K562 (cell line): ENCODE results near the gene KCNH2. TPM values are rescaled to one million over a fixed set of nuclear protein-coding genes. Genes with fewer than 3 reads are reported as not detected.

ENCODE experiments used
- ATAC-seq: fragments of 200-7000 bp; cut with Tn5 transposase; 3 replicates; pipeline ENCODE4 v1.9.1; 2020; ENCODE audit warnings: moderate library complexity
- BruUV-seq: library from RNA; stranded (reverse); fragments of 400-500 nt; replicated peaks from 2 replicates; lab custom pipeline; 2021; lab: Mats Ljungman, UMichigan
- CTCF ChIA-PET: fragments of 300-600 bp; formaldehyde crosslinking; extraction: SDS; loops from one replicate; lab custom pipeline; 2021; ENCODE audit warnings: low intra/inter-chr PET ratio; lab: Yijun Ruan, JAX
- POLR2A ChIA-PET: fragments of 300-600, 350-650 bp; sonication (Branson Sonifier 250); formaldehyde crosslinking; extraction: SDS; loops from one replicate; lab custom pipeline; 2021; ENCODE audit warnings: antibody characterized with exemption, inconsistent platforms; lab: Yijun Ruan, JAX
- DNase-seq, 4 experiments: peaks; one replicate each; pipeline versions ENCODE4 v3.0.0 to v3.0.0-alpha.2; 2011 to 2018; ENCODE audit warnings: low spot score in 3 of 4, mixed read lengths in 3 of 4; ENCODE audit errors: extremely low read depth in 1 of 4
- FAIRE-seq: peaks from 2 replicates; lab custom pipeline; 2011; peaks lifted over from hg19 to GRCh38; lab: Jason Lieb, UNC
- H2AFZ ChIP-seq: 2 replicates; pipeline ENCODE4 v1.6.0; 2011; ENCODE audit warnings: low read depth, low read length, control low read depth, inconsistent platforms
- H3K27ac ChIP-seq: fragments of 200-600 bp; 3 replicates; pipeline ENCODE4 v1.8.0; 2011; ENCODE audit warnings: low read depth, mild to moderate bottlenecking, control low read depth, inconsistent platforms, low read length, moderate library complexity, mixed read lengths; ENCODE audit errors: extremely low read depth
- H3K27me3 ChIP-seq, 2 experiments: fragments of 300-600 bp in 1 of 2; 2 replicates in 1 of 2; 3 replicates in 1 of 2; pipeline versions ENCODE4 v1.6.0 to v1.8.0; 2011; ENCODE audit warnings: inconsistent platforms in 2 of 2, low read length in 2 of 2, mild to moderate bottlenecking in 1 of 2, mixed read lengths in 1 of 2, moderate library complexity in 1 of 2; ENCODE audit not compliant: control insufficient read depth in 2 of 2, insufficient read depth in 2 of 2
- H3K36me3 ChIP-seq: fragments of 300-600 bp; 3 replicates; pipeline ENCODE4 v1.8.0; 2011; ENCODE audit warnings: mild to moderate bottlenecking, low read length, inconsistent platforms; ENCODE audit not compliant: control insufficient read depth, insufficient read depth
- H3K4me1 ChIP-seq, 2 experiments: fragments of 200-600 bp in 1 of 2; replicated peaks in 1 of 2; 2 replicates in 1 of 2; 3 replicates in 1 of 2; pipeline versions ENCODE4 v1.5.1 to v1.8.0; 2011; ENCODE audit warnings: inconsistent platforms in 2 of 2, low read length in 2 of 2, mild to moderate bottlenecking in 1 of 2, mixed read lengths in 1 of 2, moderate library complexity in 1 of 2; ENCODE audit not compliant: control insufficient read depth in 2 of 2, insufficient read depth in 2 of 2
- H3K4me2 ChIP-seq: 2 replicates; pipeline ENCODE4 v1.6.1; 2011; ENCODE audit warnings: low read length, control low read depth, inconsistent platforms, mixed read lengths; ENCODE audit not compliant: insufficient read depth
- H3K4me3 ChIP-seq: fragments of 200-600 bp; sonication (generic), shearing (Covaris generic); 2 replicates; pipeline ENCODE4 v1.5.1; 2016; ENCODE audit warnings: control low read depth, inconsistent platforms
- H3K79me2 ChIP-seq: fragments of 200-600 bp; 3 replicates; pipeline ENCODE4 v1.8.0; 2011; ENCODE audit warnings: low read length, inconsistent platforms; ENCODE audit not compliant: control insufficient read depth, insufficient read depth
- H3K9ac ChIP-seq, 2 experiments: 2 replicates each; pipeline versions ENCODE4 v1.6.0 to v1.6.1; 2011; ENCODE audit warnings: low read depth in 2 of 2, low read length in 2 of 2, control low read depth in 1 of 2, inconsistent platforms in 1 of 2, mild to moderate bottlenecking in 1 of 2, mixed read lengths in 1 of 2; ENCODE audit not compliant: insufficient read depth in 1 of 2
- H3K9me1 ChIP-seq: one replicate; pipeline ENCODE4 v1.6.0; 2011; ENCODE audit warnings: inconsistent platforms, mild to moderate bottlenecking, low read length, moderate library complexity; ENCODE audit not compliant: control insufficient read depth, insufficient read depth
- H3K9me3 ChIP-seq: replicated peaks from 2 replicates; pipeline ENCODE4 v1.5.1; 2011; ENCODE audit warnings: low read depth, low read length, inconsistent platforms; ENCODE audit not compliant: control insufficient read depth, insufficient read depth
- H4K20me1 ChIP-seq: replicated peaks from 2 replicates; pipeline ENCODE4 v1.6.1; 2011; ENCODE audit warnings: low read length, inconsistent platforms, mixed read lengths; ENCODE audit not compliant: control insufficient read depth, insufficient read depth
- ADNP ChIP-seq: fragments of 200-800 bp; sonication (Bioruptor generic); IDR thresholded peaks from 2 replicates; pipeline ENCODE4 v1.6.1; 2016; ENCODE audit warnings: missing genetic modification characterization, missing compliant biosample characterization
- BRD4 ChIP-seq: fragments of 200-600 bp; sonication (generic); IDR thresholded peaks from 2 replicates; pipeline ENCODE4 v1.6.1; 2017; ENCODE audit warnings: inconsistent platforms
- CAMTA2 ChIP-seq: fragments of 250-450 bp; sonication (Bioruptor Pico); conservative IDR thresholded peaks from 2 replicates; pipeline ENCODE4 v1.5.1; 2022
- CBX1 ChIP-seq: sonication (generic); IDR thresholded peaks from 2 replicates; pipeline ENCODE4 v1.6.1; 2016; ENCODE audit warnings: antibody characterized with exemption, low read depth, mild to moderate bottlenecking
- CHD1 ChIP-seq: fragments of 200-600 bp; sonication (generic); IDR thresholded peaks from one replicate; pipeline ENCODE4 v1.6.1; 2012; ENCODE audit warnings: mild to moderate bottlenecking, moderate library complexity, low read length, inconsistent platforms
- EWSR1 ChIP-seq: fragments of 450-650 bp; IDR thresholded peaks from 2 replicates; pipeline ENCODE4 v1.6.1; 2018; ENCODE audit warnings: borderline replicate concordance, mild to moderate bottlenecking, low read depth, moderate library complexity; ENCODE audit not compliant: partially characterized antibody
- HDAC6 ChIP-seq: IDR thresholded peaks from 2 replicates; pipeline ENCODE4 v1.6.1; 2012; ENCODE audit warnings: low read depth, mild to moderate bottlenecking, control low read depth, inconsistent platforms, low read length, moderate library complexity
- KDM1A ChIP-seq, 2 experiments: fragments of 450-650 bp; IDR thresholded peaks; 2 replicates each; pipeline ENCODE4 v1.6.1; 2016; ENCODE audit warnings: mild to moderate bottlenecking in 2 of 2
- LCOR ChIP-seq: sonication (generic); formaldehyde crosslinking; IDR thresholded peaks from 2 replicates; pipeline ENCODE4 v1.8.0; 2022; ENCODE audit warnings: mild to moderate bottlenecking, missing genetic modification reagents
- MED1 ChIP-seq: sonication (generic); formaldehyde crosslinking; IDR thresholded peaks from 2 replicates; pipeline ENCODE4 v1.8.1; 2023; ENCODE audit warnings: missing genetic modification reagents, borderline replicate concordance
- NR2C1 ChIP-seq, 2 experiments: fragments of 450-650 bp; IDR thresholded peaks; 2 replicates each; pipeline ENCODE4 v1.6.1; 2017; ENCODE audit warnings: mild to moderate bottlenecking in 2 of 2, antibody characterized with exemption in 1 of 2, inconsistent platforms in 1 of 2, missing compliant biosample characterization in 1 of 2, missing genetic modification characterization in 1 of 2
- RBM14 ChIP-seq: fragments of 200-400 bp; formaldehyde crosslinking; IDR thresholded peaks from 2 replicates; pipeline ENCODE4 v1.6.1; 2018; ENCODE audit warnings: low read depth, mild to moderate bottlenecking, low read length, moderate library complexity, borderline replicate concordance; ENCODE audit not compliant: insufficient read depth
- SAFB ChIP-seq: fragments of 200-400 bp; formaldehyde crosslinking; IDR thresholded peaks from 2 replicates; pipeline ENCODE4 v1.6.1; 2017; ENCODE audit warnings: low read depth, low read length, borderline replicate concordance
- SMARCA5 ChIP-seq: fragments of 450-650 bp; IDR thresholded peaks from 2 replicates; pipeline ENCODE4 v1.6.1; 2016
- TEAD1 ChIP-seq, 2 experiments: fragments of 450-650 bp in 1 of 2; sonication (generic) in 1 of 2; formaldehyde crosslinking; IDR thresholded peaks; 2 replicates each; pipeline versions ENCODE4 v1.4.0 to v1.8.0; 2020 to 2022; ENCODE audit warnings: mild to moderate bottlenecking in 2 of 2, missing genetic modification reagents in 1 of 2
- ZNF445 ChIP-seq: fragments of 250-450 bp; sonication (Bioruptor Pico); IDR thresholded peaks from 2 replicates; pipeline ENCODE4 v1.4.0; 2020; ENCODE audit warnings: low read depth, mild to moderate bottlenecking, moderate library complexity
- WGBS: fragments of 100-300 bp; shearing (Covaris generic); methylation state at CpG from one replicate; pipeline ENCODE4 v1.1.6; 2016; ENCODE audit warnings: low coverage, mixed read lengths; ENCODE audit not compliant: insufficient coverage; ENCODE audit errors: missing lambda C conversion rate; 5-methylcytosine and 5-hydroxymethylcytosine counted together
- in situ Hi-C: fragments of 300-500 bp; cut with MboI; formaldehyde crosslinking; loops from 4 replicates; pipeline ENCODE4 v1.15.0; 2018; ENCODE audit warnings: inconsistent platforms, mixed read lengths
- intact Hi-C: fragments of 100-400 bp; cut with micrococcal nuclease; formaldehyde crosslinking; loops from 2 replicates; pipeline ENCODE4 v1.14.2; 2022
- polyA plus RNA-seq, 8 experiments: library from polyadenylated mRNA; depleted of rRNA in 4 of 8; stranded (reverse) in 5 of 8; unstranded in 3 of 8; fragments of >200 nt; fragmentation: Nextera tagmentation in 2 of 8; fragmentation: Illumina TruSeq in 1 of 8; extraction: Ambion mirVana in 2 of 8; extraction: Trizol in 1 of 8; gene quantifications; 2 replicates each; pipeline versions ENCODE4 v1.2.1 to v1.2.3, GENCODE V29; 2011 to 2014; ENCODE audit warnings: inconsistent platforms in 1 of 8, missing spikeins in 1 of 8
- total RNA-seq, 7 experiments: library from RNA; depleted of rRNA in 6 of 7; stranded (reverse); fragments of >200 nt in 6 of 7; fragmentation: Illumina TruSeq in 2 of 7; extraction: Trizol in 2 of 7; gene quantifications; 2 replicates each; pipeline versions ENCODE4 v1.2.1 to v1.2.3, GENCODE V29; 2011 to 2021; ENCODE audit warnings: low replicate concordance in 1 of 7
- TF ChIP-seq, protein P1 (sequence below): fragments of 450-650 bp; conservative IDR thresholded peaks from 2 replicates; pipeline ENCODE4 v1.6.1; 2016; ENCODE audit warnings: missing genetic modification characterization, low read depth, mild to moderate bottlenecking, control low read depth, missing compliant biosample characterization
- TF ChIP-seq, protein P2 (sequence below): fragments of 450-650 bp; formaldehyde crosslinking; IDR thresholded peaks from 2 replicates; pipeline ENCODE4 v1.4.0; 2020; ENCODE audit warnings: mild to moderate bottlenecking, moderate library complexity

KCNH2 gene
- total and polyA plus RNA-seq, 9 of the 15 experiments (the other 6 are each of a cell fraction or from before 2014, with no cell fraction given): 18.1 to 368 (median 218) TPM

DNA sequence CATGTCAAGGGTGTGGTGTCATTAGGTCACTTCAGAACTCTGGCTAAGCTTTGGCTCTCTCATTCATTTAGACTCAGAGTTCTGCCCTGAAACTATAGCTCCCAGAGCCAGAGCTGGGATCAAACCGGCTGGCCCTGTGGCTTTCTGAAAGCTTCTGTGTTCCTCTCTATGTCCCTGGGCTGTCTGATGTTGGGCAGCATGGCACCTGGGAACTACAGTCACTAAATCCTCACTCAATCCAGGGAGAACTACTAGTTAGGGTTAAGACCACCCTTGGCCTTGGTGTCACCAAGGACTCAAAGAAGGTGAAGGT lies 32.9 kb upstream of the KCNH2 start (continued):
- TF ChIP-seq NR2C1 (IDR thresholded peaks at IDR 0.05): no peak
- TF ChIP-seq NR2C1 (tag; IDR thresholded peaks at IDR 0.05): 0 out of 2 replicates have a peak, but pooled peaks have one; percentile 5
- TF ChIP-seq LCOR (CRISPR knock-in tag): peak; percentile 22; the same call in 1 of the 2 replicates

DNA sequence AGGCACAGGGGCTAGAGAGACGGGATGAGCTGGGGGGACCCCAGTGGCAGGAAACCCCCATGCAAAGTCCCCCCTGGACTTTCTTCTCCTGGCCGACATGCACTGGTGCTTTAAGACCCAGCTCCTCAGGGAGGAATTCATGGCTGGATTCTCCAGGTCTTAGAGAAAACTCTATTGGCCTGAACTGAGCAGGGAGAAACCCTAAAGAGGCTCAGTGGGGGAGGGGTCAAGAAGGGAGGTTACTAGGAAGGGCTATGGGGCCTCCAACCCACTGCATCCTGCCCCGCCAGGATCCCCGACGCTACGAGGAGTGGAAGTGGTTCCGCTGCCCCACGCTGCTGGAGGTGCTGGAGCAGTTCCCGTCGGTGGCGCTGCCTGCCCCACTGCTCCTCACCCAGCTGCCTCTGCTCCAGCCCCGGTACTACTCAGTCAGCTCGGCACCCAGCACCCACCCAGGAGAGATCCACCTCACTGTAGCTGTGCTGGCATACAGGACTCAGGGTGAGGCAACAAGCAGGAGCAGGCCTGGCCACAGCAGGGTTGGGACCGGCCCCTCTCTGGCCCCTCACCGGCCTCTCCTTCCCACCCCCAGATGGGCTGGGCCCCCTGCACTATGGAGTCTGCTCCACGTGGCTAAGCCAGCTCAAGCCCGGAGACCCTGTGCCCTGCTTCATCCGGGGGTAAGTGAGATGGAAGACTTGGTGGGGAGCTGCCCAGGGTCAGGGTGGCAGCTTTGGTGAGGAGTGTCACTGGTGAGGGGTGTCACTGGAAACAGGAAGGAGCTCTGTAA lies 32.4 kb upstream of the KCNH2 start:
- Histone ChIP-seq H3K27ac (peak overlapping the region; percentile 85), H3K4me2 (peak overlapping the region; percentile 100), H3K4me1 (peaks cover 42 to 78% of the 10 kb centered on the region in 2 experiments), H3K9me1 (no peaks in the 10 kb centered on the region), H3K27me3 (no peaks in the 10 kb centered on the region; a peak in 1 of 5 replicates), H3K79me2 (peaks cover 45% of the 10 kb centered on the region), H4K20me1 (no peaks in the 10 kb centered on the region), H3K4me3 (peak overlapping the region; percentile 57), H3K9me3 (no peaks in the 10 kb centered on the region), H2AFZ (peak overlapping the region; percentile 92), H3K36me3 (peaks cover 36% of the 10 kb centered on the region; the same call in 2 of the 3 replicates), H3K9ac (peak overlapping the region; percentile 77 to 94)
- FAIRE-seq (peak; percentile 69), DNase-seq (peak; percentile 69 to 93 (median 74)), ATAC-seq (peak; percentile 59)
- WGBS: 1% methylated on average over 18 of the region's 18 CpGs
- POLR2A ChIA-PET: interaction anchor here (0.6 to 8.4 kb wide), 15 partner anchors 12 to 690 kb away, joined by 3 to 146 read pairs (median 3); partner anchors contain the start of genes ABCB8, ATG9B and FASTK
- intact Hi-C loops (loop anchor here (10.0 kb wide), 1 partner anchor 164 kb away; no protein-coding TSS in a partner anchor), in situ Hi-C loops (no loop called here)
- CTCF ChIA-PET: interaction anchor here (1.0 to 3.5 kb wide), 2 partner anchors 48 to 100 kb away, joined by 3 to 15 read pairs; no protein-coding TSS in a partner anchor
- TSS peak; percentile 50 for BruUV-seq
- TF ChIP-seq, protein P1, sequence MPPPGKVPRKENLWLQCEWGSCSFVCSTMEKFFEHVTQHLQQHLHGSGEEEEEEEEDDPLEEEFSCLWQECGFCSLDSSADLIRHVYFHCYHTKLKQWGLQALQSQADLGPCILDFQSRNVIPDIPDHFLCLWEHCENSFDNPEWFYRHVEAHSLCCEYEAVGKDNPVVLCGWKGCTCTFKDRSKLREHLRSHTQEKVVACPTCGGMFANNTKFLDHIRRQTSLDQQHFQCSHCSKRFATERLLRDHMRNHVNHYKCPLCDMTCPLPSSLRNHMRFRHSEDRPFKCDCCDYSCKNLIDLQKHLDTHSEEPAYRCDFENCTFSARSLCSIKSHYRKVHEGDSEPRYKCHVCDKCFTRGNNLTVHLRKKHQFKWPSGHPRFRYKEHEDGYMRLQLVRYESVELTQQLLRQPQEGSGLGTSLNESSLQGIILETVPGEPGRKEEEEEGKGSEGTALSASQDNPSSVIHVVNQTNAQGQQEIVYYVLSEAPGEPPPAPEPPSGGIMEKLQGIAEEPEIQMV: no peak
- no peak; the same call in 1 of the 2 replicates for TF ChIP-seq SAFB
- TF ChIP-seq ADNP (tag): no peak
- TF ChIP-seq CAMTA2: no peak; the same call in 1 of the 2 replicates
- TF ChIP-seq TEAD1 (CRISPR knock-in tag; IDR thresholded peaks at IDR 0.05): peak in 1 of 2 experiments; percentile 21; a peak in 1 of 4 replicates
- TF ChIP-seq RBM14: no peak
- no peak for TF ChIP-seq BRD4
- TF ChIP-seq MED1 (CRISPR knock-in tag): no peak
- no peak for TF ChIP-seq EWSR1
- no peak for TF ChIP-seq ZNF445
- no peak for TF ChIP-seq KDM1A (IDR thresholded peaks at IDR 0.05)
- TF ChIP-seq CBX1: no peak
- TF ChIP-seq SMARCA5: no peak
- TF ChIP-seq HDAC6: no peak
- TF ChIP-seq, protein P2, sequence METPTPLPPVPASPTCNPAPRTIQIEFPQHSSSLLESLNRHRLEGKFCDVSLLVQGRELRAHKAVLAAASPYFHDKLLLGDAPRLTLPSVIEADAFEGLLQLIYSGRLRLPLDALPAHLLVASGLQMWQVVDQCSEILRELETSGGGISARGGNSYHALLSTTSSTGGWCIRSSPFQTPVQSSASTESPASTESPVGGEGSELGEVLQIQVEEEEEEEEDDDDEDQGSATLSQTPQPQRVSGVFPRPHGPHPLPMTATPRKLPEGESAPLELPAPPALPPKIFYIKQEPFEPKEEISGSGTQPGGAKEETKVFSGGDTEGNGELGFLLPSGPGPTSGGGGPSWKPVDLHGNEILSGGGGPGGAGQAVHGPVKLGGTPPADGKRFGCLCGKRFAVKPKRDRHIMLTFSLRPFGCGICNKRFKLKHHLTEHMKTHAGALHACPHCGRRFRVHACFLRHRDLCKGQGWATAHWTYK (CRISPR knock-in tag): peak; percentile 72; the same call in 1 of the 2 replicates
- TF ChIP-seq CHD1: no peak
